Measurements from ENCODE around the gene SPTLC1.
A peak's percentile ranks its signal among the peaks of the same experiment; 100 is the strongest.

DNA sequence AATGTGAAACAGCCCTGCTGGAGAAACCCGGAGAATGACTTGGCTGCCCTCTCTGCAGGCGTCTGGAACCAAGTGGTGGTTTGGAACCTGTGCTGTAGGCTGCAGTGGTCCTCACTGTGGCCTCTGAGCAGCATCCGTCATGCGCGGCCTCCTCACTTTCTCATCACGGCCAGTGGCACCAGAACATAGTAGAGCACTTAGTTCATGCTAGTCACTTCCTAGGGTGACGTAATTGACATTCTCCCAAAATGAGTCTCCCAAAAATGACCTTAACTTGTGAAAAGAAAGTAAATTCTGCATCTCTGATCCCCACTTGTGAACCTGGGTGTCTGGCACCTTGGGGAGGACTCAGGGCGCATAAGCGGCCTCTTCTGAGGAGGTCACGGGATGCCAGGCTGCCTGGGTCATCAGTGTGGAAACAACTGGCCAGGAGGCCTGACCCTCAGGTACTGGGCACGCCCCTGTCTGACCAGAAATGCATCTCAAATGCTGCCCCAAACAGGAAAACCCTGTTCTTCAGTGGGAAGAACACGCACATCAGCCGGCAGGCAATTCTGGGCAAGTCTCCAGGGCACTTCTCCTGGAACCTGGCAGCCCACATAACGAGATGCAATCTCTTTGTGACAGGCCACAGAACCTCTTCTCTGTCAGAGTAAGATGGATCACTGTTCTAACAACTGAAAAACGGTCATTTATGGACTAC lies 36.6 kb upstream of the SPTLC1 start:
- TF ChIP-seq YY1 (IDR thresholded peaks at IDR 0.05; ENCODE audit: low read depth) (no peak), FOXM1 (IDR thresholded peaks at IDR 0.05; ENCODE audit: borderline replicate concordance, low read depth) (no peak), EP300 (IDR thresholded peaks at IDR 0.05; ENCODE audit: borderline replicate concordance) (0 out of 2 replicates have a peak, but pooled peaks have one; percentile 23)

Measured in Ishikawa (cell line).